ENCODE results near the gene BRIX1.

Gene BRIX1

GRCh38 chr5:34915139-34915855 is at the start of gene BRIX1, which contains the start of gene RAD1:
BRIX1 (plus strand) TSS chr5:34915711; CDS start chr5:34915739, 28 bp downstream.
RAD1 (minus strand) TSS chr5:34915504; CDS start chr5:34914892, 612 bp downstream.
- DNase-seq: peak; percentile 94

GRCh38 chr5:34866989-34867471 is 48.5 kb upstream of the BRIX1 start:
- DNase-seq: no peak

GRCh38 chr5:34867660-34868059 is 47.9 kb upstream of the BRIX1 start:
- no peak for DNase-seq

- no peak for DNase-seq
These were observed 46.7 kb upstream of the BRIX1 start for GRCh38 chr5:34868791-34869190.

- no peak for DNase-seq
These were observed 46.3 kb upstream of the BRIX1 start for GRCh38 chr5:34869256-34869655.

GRCh38 chr5:34870382-34870781 is 45.1 kb upstream of the BRIX1 start:
- DNase-seq: no peak

- DNase-seq: no peak
These were observed 39.2 kb upstream of the BRIX1 start for GRCh38 chr5:34876275-34876674.

GRCh38 chr5:34881246-34881645 is 34.3 kb upstream of the BRIX1 start:
- no peak for DNase-seq

- DNase-seq: no peak
These were observed 29.0 kb upstream of the BRIX1 start for GRCh38 chr5:34886392-34887119.

GRCh38 chr5:34889394-34889793 is 26.1 kb upstream of the BRIX1 start:
- no peak for DNase-seq

GRCh38 chr5:34891981-34892380 is 23.5 kb upstream of the BRIX1 start:
- DNase-seq: no peak

GRCh38 chr5:34892414-34892813 is 23.1 kb upstream of the BRIX1 start:
- no peak for DNase-seq

- no peak for DNase-seq
These were observed 20.8 kb upstream of the BRIX1 start for GRCh38 chr5:34894716-34895115.

GRCh38 chr5:34895641-34896419 is 19.7 kb upstream of the BRIX1 start:
- DNase-seq: no peak

GRCh38 chr5:34897646-34898045 is 17.9 kb upstream of the BRIX1 start:
- DNase-seq: no peak

GRCh38 chr5:34898258-34898895 is 17.1 kb upstream of the BRIX1 start:
- no peak for DNase-seq

GRCh38 chr5:34899066-34899465 is 16.4 kb upstream of the BRIX1 start:
- no peak for DNase-seq

GRCh38 chr5:34900652-34901051 is 14.9 kb upstream of the BRIX1 start:
- DNase-seq: no peak

- DNase-seq: no peak
These were observed 12.3 kb upstream of the BRIX1 start for GRCh38 chr5:34903260-34903659.

- no peak for DNase-seq
These were observed 9.9 kb upstream of the BRIX1 start for GRCh38 chr5:34905564-34905963.

GRCh38 chr5:34913072-34913471 is 2.4 kb upstream of the BRIX1 start:
- DNase-seq: no peak

GRCh38 chr5:34914671-34915138 is 806 bp upstream of the BRIX1 start:
- no peak for DNase-seq

- no peak for DNase-seq
These were observed 313 bp downstream of the BRIX1 start for GRCh38 chr5:34915856-34916192.
